Body of pancreas (tissue), 4 donors: ENCODE data around the gene RBBP8NL.

ENCODE experiments used
- CTCF ChIP-seq, 7 experiments: fragments of 450-650 bp in 4 of 7; fragments of 200-600 bp in 3 of 7; sonication (generic) in 3 of 7; IDR thresholded peaks; one replicate each; pipeline ENCODE4 v1.5.1; 2016 to 2019; ENCODE audit warnings: antibody characterized with exemption in 7 of 7
- POLR2A ChIP-seq, 3 donors: fragments of 450-650 bp; IDR thresholded peaks; one replicate each; pipeline ENCODE4 v1.6.1; 2016; ENCODE audit warnings: antibody characterized with exemption in 3 of 3, mild to moderate bottlenecking in 2 of 3

GRCh38 chr20:62430866-62431447 is 3.6 kb upstream of the RBBP8NL start:
- TF ChIP-seq CTCF (IDR thresholded peaks at IDR 0.05) (no peak), POLR2A (IDR thresholded peaks at IDR 0.05) (no peak)
